HepG2 (cell line): Measurements from ENCODE around the gene TTBK1. TPM values are rescaled to one million over a fixed set of nuclear protein-coding genes. Genes with fewer than 3 reads are reported as not detected.

ENCODE experiments used
- AGO2 ChIP-seq: fragments of 200-400 bp; formaldehyde crosslinking; optimal IDR thresholded peaks from 2 replicates; pipeline ENCODE3; 2017; ENCODE audit warnings: mild to moderate bottlenecking, low read depth, low read length, moderate library complexity
- FOXP1 ChIP-seq, 2 experiments: fragments of 450-650 bp in 1 of 2; IDR thresholded peaks; 2 replicates each; pipeline ENCODE4 v1.6.1; 2017 to 2018; ENCODE audit warnings: antibody characterized with exemption in 1 of 2
- HDAC2 ChIP-seq: sonication (generic); formaldehyde crosslinking; IDR thresholded peaks from 2 replicates; pipeline ENCODE4 v1.4.0; 2020; ENCODE audit warnings: missing genetic modification reagents
- HHEX ChIP-seq: IDR thresholded peaks from 2 replicates; pipeline ENCODE4 v1.6.1; 2016; ENCODE audit warnings: control low read depth
- IKZF1 ChIP-seq: fragments of 450-650 bp; IDR thresholded peaks from 2 replicates; pipeline ENCODE4 v1.7.1; 2016
- ISL2 ChIP-seq: sonication (generic); formaldehyde crosslinking; IDR thresholded peaks from 2 replicates; pipeline ENCODE4 v1.5.0; 2020; ENCODE audit warnings: missing genetic modification reagents
- KDM3A ChIP-seq: IDR thresholded peaks from 2 replicates; pipeline ENCODE4 v1.6.1; 2018; ENCODE audit warnings: low read depth, missing compliant biosample characterization
- LCORL ChIP-seq, 2 experiments: fragments of 450-650 bp in 1 of 2; sonication (generic) in 1 of 2; formaldehyde crosslinking in 1 of 2; IDR thresholded peaks; 2 replicates each; pipeline versions ENCODE4 v1.5.0 to v1.6.1; 2017 to 2020; ENCODE audit warnings: antibody characterized with exemption in 1 of 2, missing genetic modification reagents in 1 of 2
- MEIS2 ChIP-seq: sonication (generic); formaldehyde crosslinking; IDR thresholded peaks from 2 replicates; pipeline ENCODE4 v1.9.0; 2021; ENCODE audit warnings: mild to moderate bottlenecking, missing genetic modification reagents
- PHF8 ChIP-seq: sonication (generic); formaldehyde crosslinking; IDR thresholded peaks from 2 replicates; pipeline ENCODE4 v1.5.0; 2020; ENCODE audit warnings: missing genetic modification reagents
- RBFOX2 ChIP-seq: fragments of 200-400 bp; formaldehyde crosslinking; IDR thresholded peaks from 2 replicates; pipeline ENCODE4 v1.6.1; 2017; ENCODE audit warnings: low read depth, mild to moderate bottlenecking, low read length
- SP4 ChIP-seq: sonication (generic); formaldehyde crosslinking; IDR thresholded peaks from 2 replicates; pipeline ENCODE4 v1.8.1; 2023; ENCODE audit warnings: mild to moderate bottlenecking, missing genetic modification reagents
- TAF1 ChIP-seq: sonication (generic); formaldehyde crosslinking; IDR thresholded peaks from 2 replicates; pipeline ENCODE4 v1.4.0; 2020; ENCODE audit warnings: missing genetic modification reagents
- TBX3 ChIP-seq: fragments of 450-650 bp; IDR thresholded peaks from 2 replicates; pipeline ENCODE4 v1.6.1; 2017; ENCODE audit warnings: antibody characterized with exemption, mild to moderate bottlenecking, inconsistent platforms, borderline replicate concordance
- U2AF2 ChIP-seq: fragments of 200-400 bp; formaldehyde crosslinking; IDR thresholded peaks from 2 replicates; pipeline ENCODE4 v1.6.1; 2017; ENCODE audit warnings: low read depth, mild to moderate bottlenecking, low read length
- XBP1 ChIP-seq: sonication (generic); formaldehyde crosslinking; IDR thresholded peaks from 2 replicates; pipeline ENCODE4 v1.5.0; 2020; ENCODE audit warnings: missing genetic modification reagents
- ZBTB38 ChIP-seq: sonication (generic); formaldehyde crosslinking; IDR thresholded peaks from 2 replicates; pipeline ENCODE4 v1.5.1; 2020; ENCODE audit warnings: mild to moderate bottlenecking, missing genetic modification reagents
- ZBTB7A ChIP-seq: sonication (generic); formaldehyde crosslinking; IDR thresholded peaks from 2 replicates; pipeline ENCODE4 v1.8.0; 2022; ENCODE audit warnings: mild to moderate bottlenecking, missing genetic modification reagents
- ZNF121 ChIP-seq: sonication (generic); formaldehyde crosslinking; IDR thresholded peaks from 2 replicates; pipeline ENCODE4 v1.5.0; 2020; ENCODE audit warnings: mild to moderate bottlenecking, missing genetic modification reagents
- ZNF558 ChIP-seq: sonication (generic); formaldehyde crosslinking; IDR thresholded peaks from 2 replicates; pipeline ENCODE4 v1.9.0; 2022; ENCODE audit warnings: mild to moderate bottlenecking, missing genetic modification reagents, borderline replicate concordance
- ZNF567 ChIP-seq: sonication (generic); formaldehyde crosslinking; IDR thresholded peaks from 2 replicates; pipeline ENCODE4 v1.8.1; 2023; ENCODE audit warnings: mild to moderate bottlenecking, missing genetic modification reagents, borderline replicate concordance
- ZNF781 ChIP-seq: sonication (generic); formaldehyde crosslinking; IDR thresholded peaks from 2 replicates; pipeline ENCODE4 v1.5.1; 2020; ENCODE audit warnings: borderline replicate concordance, mild to moderate bottlenecking, missing genetic modification reagents; ENCODE audit errors: not compliant biosample characterization
- ZNF891 ChIP-seq: sonication (generic); formaldehyde crosslinking; IDR thresholded peaks from 2 replicates; pipeline ENCODE4 v1.5.0; 2020; ENCODE audit warnings: mild to moderate bottlenecking, missing genetic modification reagents
- polyA plus RNA-seq, 8 experiments: library from polyadenylated mRNA; depleted of rRNA in 3 of 8; stranded (reverse) in 7 of 8; unstranded in 1 of 8; fragments of >200 nt; fragmentation: Illumina TruSeq in 4 of 8; extraction: Trizol in 4 of 8; gene quantifications; 2 replicates each; pipeline versions ENCODE4 v1.2.1 to v1.2.3, GENCODE V29; 2011 to 2016; ENCODE audit warnings: low read depth in 4 of 8, missing spikeins in 1 of 8, mixed read lengths in 1 of 8; ENCODE audit not compliant: insufficient read depth in 1 of 8
- total RNA-seq, 5 experiments: library from RNA; depleted of rRNA; stranded (reverse); fragments of >200 nt; fragmentation: Illumina TruSeq; extraction: Trizol; gene quantifications; 2 replicates each; pipeline ENCODE4 v1.2.3, GENCODE V29; 2016; ENCODE audit warnings: low read depth in 1 of 5
- TF ChIP-seq, protein P1 (sequence below): sonication (generic); formaldehyde crosslinking; IDR thresholded peaks from 2 replicates; pipeline ENCODE4 v1.5.0; 2020; ENCODE audit warnings: mild to moderate bottlenecking, missing genetic modification reagents
- TF ChIP-seq, protein P2 (sequence below), 2 experiments: sonication (generic) in 1 of 2; formaldehyde crosslinking in 1 of 2; IDR thresholded peaks; 2 replicates each; pipeline versions ENCODE4 v1.4.0 to v1.6.1; 2018 to 2020; ENCODE audit warnings: missing genetic modification reagents in 2 of 2, borderline replicate concordance in 1 of 2, low read depth in 1 of 2, mild to moderate bottlenecking in 1 of 2, missing biosample characterization in 1 of 2

Gene TTBK1
- total and polyA plus RNA-seq, 2 of the 13 experiments (the other 11 are each of a cell fraction or from before 2014, with no cell fraction given) = 0.24 to 0.33 TPM

DNA sequence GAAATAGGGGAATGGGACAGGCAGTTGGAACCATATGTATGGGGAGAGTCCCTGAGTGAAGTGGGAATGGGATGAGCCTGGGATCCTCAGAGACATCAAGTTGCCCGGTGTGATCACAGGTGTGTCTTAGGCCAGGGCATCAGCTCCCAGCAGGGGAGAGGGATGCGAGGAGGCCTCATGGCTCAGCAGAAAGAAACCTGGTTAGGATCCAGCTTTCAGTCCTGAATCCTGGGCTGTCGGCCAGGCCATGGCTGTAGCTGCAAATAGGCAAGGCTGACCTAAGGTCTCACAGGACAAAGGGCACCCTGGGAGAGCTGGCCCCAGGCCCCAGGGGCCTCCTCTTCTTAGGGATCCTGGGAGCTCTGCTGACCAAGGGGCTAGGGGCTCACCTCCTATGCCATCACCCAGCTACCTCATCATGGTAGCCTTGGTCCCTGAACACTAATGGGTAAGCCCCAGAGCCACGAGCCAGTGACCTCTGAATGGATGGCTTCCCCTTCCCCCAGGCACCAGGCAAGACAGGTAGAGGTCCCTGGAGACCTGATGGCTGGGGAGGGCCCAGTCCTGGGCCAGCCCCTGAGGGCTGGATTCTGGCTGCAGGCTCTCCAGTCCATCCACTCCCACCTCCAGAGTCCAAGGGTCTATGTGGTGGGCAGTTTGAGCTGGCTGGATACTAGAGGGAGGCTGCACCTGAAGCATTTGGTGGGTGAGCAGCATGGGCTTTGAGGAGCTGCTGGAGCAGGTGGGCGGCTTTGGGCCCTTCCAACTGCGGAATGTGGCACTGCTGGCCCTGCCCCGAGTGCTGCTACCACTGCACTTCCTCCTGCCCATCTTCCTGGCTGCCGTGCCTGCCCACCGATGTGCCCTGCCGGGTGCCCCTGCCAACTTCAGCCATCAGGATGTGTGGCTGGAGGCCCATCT, 54.6 kb downstream of the TTBK1 start, which contains the start of gene SLC22A7 (continued):
- peak; percentile 83 for TF ChIP-seq KDM3A (CRISPR knock-in tag)
- no peak for TF ChIP-seq HHEX (CRISPR knock-in tag)
- TF ChIP-seq ZBTB38 (CRISPR knock-in tag) = peak; percentile 87
- no peak for TF ChIP-seq ZNF781
- TF ChIP-seq, protein P1, sequence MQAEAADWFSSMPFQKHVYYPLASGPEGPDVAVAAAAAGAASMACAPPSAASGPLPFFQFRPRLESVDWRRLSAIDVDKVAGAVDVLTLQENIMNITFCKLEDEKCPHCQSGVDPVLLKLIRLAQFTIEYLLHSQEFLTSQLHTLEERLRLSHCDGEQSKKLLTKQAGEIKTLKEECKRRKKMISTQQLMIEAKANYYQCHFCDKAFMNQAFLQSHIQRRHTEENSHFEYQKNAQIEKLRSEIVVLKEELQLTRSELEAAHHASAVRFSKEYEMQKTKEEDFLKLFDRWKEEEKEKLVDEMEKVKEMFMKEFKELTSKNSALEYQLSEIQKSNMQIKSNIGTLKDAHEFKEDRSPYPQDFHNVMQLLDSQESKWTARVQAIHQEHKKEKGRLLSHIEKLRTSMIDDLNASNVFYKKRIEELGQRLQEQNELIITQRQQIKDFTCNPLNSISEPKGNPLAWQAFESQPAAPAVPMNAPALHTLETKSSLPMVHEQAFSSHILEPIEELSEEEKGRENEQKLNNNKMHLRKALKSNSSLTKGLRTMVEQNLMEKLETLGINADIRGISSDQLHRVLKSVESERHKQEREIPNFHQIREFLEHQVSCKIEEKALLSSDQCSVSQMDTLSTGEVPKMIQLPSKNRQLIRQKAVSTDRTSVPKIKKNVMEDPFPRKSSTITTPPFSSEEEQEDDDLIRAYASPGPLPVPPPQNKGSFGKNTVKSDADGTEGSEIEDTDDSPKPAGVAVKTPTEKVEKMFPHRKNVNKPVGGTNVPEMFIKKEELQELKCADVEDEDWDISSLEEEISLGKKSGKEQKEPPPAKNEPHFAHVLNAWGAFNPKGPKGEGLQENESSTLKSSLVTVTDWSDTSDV (CRISPR knock-in tag) = peak; percentile 5; the same call in 1 of the 2 replicates
- no peak for TF ChIP-seq IKZF1
- TF ChIP-seq U2AF2 = no peak
- TF ChIP-seq AGO2 = peak; percentile 42
- TF ChIP-seq FOXP1 (IDR thresholded peaks at IDR 0.05) = no peak
- TF ChIP-seq FOXP1 (CRISPR knock-in tag; IDR thresholded peaks at IDR 0.05) = no peak
- TF ChIP-seq ZNF891 (CRISPR knock-in tag) = peak; percentile 94
- no peak for TF ChIP-seq XBP1 (CRISPR knock-in tag)
- peak; percentile 63 for TF ChIP-seq RBFOX2
- TF ChIP-seq PHF8 (CRISPR knock-in tag) = peak; percentile 38; the same call in 1 of the 2 replicates
- 0 out of 2 replicates have a peak, but pooled peaks have one; percentile 48 for TF ChIP-seq ZNF567
- TF ChIP-seq MEIS2 (CRISPR knock-in tag) = peak; percentile 85; the same call in 1 of the 2 replicates
- peak; percentile 82; the same call in 1 of the 2 replicates for TF ChIP-seq ZNF558 (CRISPR knock-in tag)
- peak; percentile 65; the same call in 1 of the 2 replicates for TF ChIP-seq ZNF121 (CRISPR knock-in tag)
- TF ChIP-seq SP4 = 0 out of 2 replicates have a peak, but pooled peaks have one; percentile 15
- 0 out of 2 replicates have a peak, but pooled peaks have one; percentile 13 for TF ChIP-seq TAF1 (CRISPR knock-in tag)
- 0 out of 2 replicates have a peak, but pooled peaks have one; percentile 43 for TF ChIP-seq HDAC2
- no peak for TF ChIP-seq LCORL (IDR thresholded peaks at IDR 0.05)
- TF ChIP-seq LCORL (CRISPR knock-in tag; IDR thresholded peaks at IDR 0.05) = peak; percentile 49
- peak; percentile 57; the same call in 1 of the 2 replicates for TF ChIP-seq ZBTB7A
- TF ChIP-seq, protein P2, sequence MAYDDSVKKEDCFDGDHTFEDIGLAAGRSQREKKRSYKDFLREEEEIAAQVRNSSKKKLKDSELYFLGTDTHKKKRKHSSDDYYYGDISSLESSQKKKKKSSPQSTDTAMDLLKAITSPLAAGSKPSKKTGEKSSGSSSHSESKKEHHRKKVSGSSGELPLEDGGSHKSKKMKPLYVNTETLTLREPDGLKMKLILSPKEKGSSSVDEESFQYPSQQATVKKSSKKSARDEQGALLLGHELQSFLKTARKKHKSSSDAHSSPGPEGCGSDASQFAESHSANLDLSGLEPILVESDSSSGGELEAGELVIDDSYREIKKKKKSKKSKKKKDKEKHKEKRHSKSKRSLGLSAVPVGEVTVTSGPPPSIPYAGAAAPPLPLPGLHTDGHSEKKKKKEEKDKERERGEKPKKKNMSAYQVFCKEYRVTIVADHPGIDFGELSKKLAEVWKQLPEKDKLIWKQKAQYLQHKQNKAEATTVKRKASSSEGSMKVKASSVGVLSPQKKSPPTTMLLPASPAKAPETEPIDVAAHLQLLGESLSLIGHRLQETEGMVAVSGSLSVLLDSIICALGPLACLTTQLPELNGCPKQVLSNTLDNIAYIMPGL (CRISPR knock-in tag; IDR thresholded peaks at IDR 0.05; ENCODE audit: borderline replicate concordance in 1 of 2, low read depth in 1 of 2) = peak in 1 of 2 experiments; percentile 21; a peak in 1 of 4 replicates
- TF ChIP-seq ISL2 (CRISPR knock-in tag) = 0 out of 2 replicates have a peak, but pooled peaks have one; percentile 19
- no peak for TF ChIP-seq TBX3
